Mucosa of rectum (tissue), 2 donors: Measurements from ENCODE around the gene NRIP3.
"Not testable (repeated sequence)": the region's sequence is repeated elsewhere in the genome, so short reads cannot be mapped to it uniquely, and the experiment has no call there.

ENCODE experiments used
- H3K27ac ChIP-seq, 2 donors: one replicate each; pipeline ENCODE4 v1.7.0; 2013; ENCODE audit warnings: inconsistent platforms in 2 of 2, low read depth in 2 of 2, low read length in 2 of 2
- H3K27me3 ChIP-seq, 2 donors: one replicate each; pipeline ENCODE4 v1.7.0; 2013; ENCODE audit warnings: low read length in 2 of 2; ENCODE audit not compliant: control insufficient read depth in 2 of 2, insufficient read depth in 2 of 2
- H3K36me3 ChIP-seq, 2 donors: one replicate each; pipeline ENCODE4 v1.7.0; 2013; ENCODE audit warnings: low read length in 2 of 2; ENCODE audit not compliant: control insufficient read depth in 2 of 2, insufficient read depth in 2 of 2
- H3K4me1 ChIP-seq, 2 donors: one replicate each; pipeline ENCODE4 v1.7.0; 2013; ENCODE audit warnings: low read length in 2 of 2, mild to moderate bottlenecking in 1 of 2; ENCODE audit not compliant: control insufficient read depth in 2 of 2, insufficient read depth in 2 of 2
- H3K4me3 ChIP-seq, 2 donors: one replicate each; pipeline ENCODE4 v1.7.0; 2013; ENCODE audit warnings: low read length in 2 of 2
- H3K9ac ChIP-seq, 2 donors: one replicate each; pipeline ENCODE4 v1.7.0; 2013; ENCODE audit warnings: low read length in 2 of 2, low read depth in 1 of 2, mild to moderate bottlenecking in 1 of 2
- H3K9me3 ChIP-seq, 2 donors: one replicate each; pipeline ENCODE4 v1.7.0; 2013; ENCODE audit warnings: low read length in 2 of 2; ENCODE audit not compliant: control insufficient read depth in 2 of 2
- donor health status: healthy.
- donor health status: Normal muscosa, but diverticular disease.

Gene NRIP3

GRCh38 chr11:8961401-8961800 lies 42.4 kb downstream of the NRIP3 start:
- Histone ChIP-seq H3K4me3 (no peak overlapping the region), H3K4me1 (peaks cover 22 to 27% of the 10 kb centered on the region in 2 donors), H3K9ac (no peak overlapping the region), H3K36me3 (peaks cover 1 to 4% of the 10 kb centered on the region in 2 donors), H3K9me3 (no peaks in the 10 kb centered on the region), H3K27ac (no peak overlapping the region), H3K27me3 (no peaks in the 10 kb centered on the region)

GRCh38 chr11:8959546-8960166 lies 44.1 kb downstream of the NRIP3 start:
- H3K4me1 ChIP-seq: peaks cover 18 to 22% of the 10 kb centered on the region in 2 donors
- no peaks in the 10 kb centered on the region for H3K27me3 ChIP-seq
- H3K9ac ChIP-seq: peak overlapping the region in 1 of 2 donors; percentile 28
- peak overlapping the region in 1 of 2 donors; percentile 42 for H3K27ac ChIP-seq
- no peaks in the 10 kb centered on the region for H3K9me3 ChIP-seq
- peak overlapping the region in 1 of 2 donors; percentile 5 for H3K4me3 ChIP-seq
- H3K36me3 ChIP-seq: peaks cover 7 to 16% of the 10 kb centered on the region in 2 donors

GRCh38 chr11:8956860-8957259 lies 46.9 kb downstream of the NRIP3 start:
- H3K27me3 ChIP-seq: no peaks in the 10 kb centered on the region
- H3K4me1 ChIP-seq: peaks cover 6 to 10% of the 10 kb centered on the region in 2 donors
- H3K27ac ChIP-seq: no peak overlapping the region
- H3K36me3 ChIP-seq: peaks cover 16 to 30% of the 10 kb centered on the region in 2 donors
- H3K4me3 ChIP-seq: no peak overlapping the region
- no peaks in the 10 kb centered on the region for H3K9me3 ChIP-seq
- H3K9ac ChIP-seq: no peak overlapping the region

GRCh38 chr11:8948886-8949285 lies 54.9 kb downstream of the NRIP3 start:
- Histone ChIP-seq H3K4me3 (no peak overlapping the region), H3K27ac (no peak overlapping the region), H3K9ac (no peak overlapping the region), H3K9me3 (no peaks in the 10 kb centered on the region), H3K27me3 (no peaks in the 10 kb centered on the region), H3K36me3 (peaks cover 33 to 39% of the 10 kb centered on the region in 2 donors), H3K4me1 (no peaks in the 10 kb centered on the region)

- Histone ChIP-seq H3K4me1 (no peaks in the 10 kb centered on the region), H3K36me3 (peaks cover 25 to 31% of the 10 kb centered on the region in 2 donors), H3K27ac (no peak overlapping the region), H3K27me3 (no peaks in the 10 kb centered on the region), H3K9me3 (no peaks in the 10 kb centered on the region), H3K4me3 (no peak overlapping the region), H3K9ac (no peak overlapping the region)
These were observed 56.4 kb downstream of the NRIP3 start for GRCh38 chr11:8947230-8947943.

GRCh38 chr11:8942518-8943066 lies 61.2 kb downstream of the NRIP3 start, which contains the start of gene ASCL3:
Gene ASCL3, minus strand, starts transcription at chr11:8943016. Its CDS starts 4,855 bp downstream, at chr11:8938161.
- Histone ChIP-seq H3K9ac (no peak within 1 kb of the TSS), H3K9me3 (no peaks in the 10 kb centered on the region), H3K4me1 (no peaks in the 10 kb centered on the region), H3K27ac (no peak within 1 kb of the TSS), H3K36me3 (peaks cover 4 to 5% of the 10 kb centered on the region in 2 donors), H3K27me3 (no peaks in the 10 kb centered on the region), H3K4me3 (no peak within 1 kb of the TSS)

- H3K9ac ChIP-seq: no peak overlapping the region
- H3K9me3 ChIP-seq: no peaks in the 10 kb centered on the region
- H3K27ac ChIP-seq: no peak overlapping the region
- H3K27me3 ChIP-seq: no peaks in the 10 kb centered on the region
- no peaks in the 10 kb centered on the region for H3K36me3 ChIP-seq
- H3K4me3 ChIP-seq: no peak overlapping the region
- no peaks in the 10 kb centered on the region for H3K4me1 ChIP-seq
These were observed 62.3 kb downstream of the NRIP3 start for GRCh38 chr11:8941341-8942103.

GRCh38 chr11:8937659-8938058 lies 66.1 kb downstream of the NRIP3 start:
- no peak overlapping the region for H3K9ac ChIP-seq
- no peaks in the 10 kb centered on the region for H3K4me1 ChIP-seq
- no peaks in the 10 kb centered on the region for H3K27me3 ChIP-seq
- no peaks in the 10 kb centered on the region for H3K9me3 ChIP-seq
- H3K36me3 ChIP-seq: no peaks in the 10 kb centered on the region
- no peak overlapping the region for H3K4me3 ChIP-seq
- no peak overlapping the region for H3K27ac ChIP-seq

GRCh38 chr11:8937159-8937558 lies 66.6 kb downstream of the NRIP3 start:
- H3K4me3 ChIP-seq: no peak overlapping the region
- H3K9me3 ChIP-seq: no peaks in the 10 kb centered on the region
- H3K27me3 ChIP-seq: no peaks in the 10 kb centered on the region
- no peak overlapping the region for H3K27ac ChIP-seq
- H3K4me1 ChIP-seq: no peaks in the 10 kb centered on the region
- no peaks in the 10 kb centered on the region for H3K36me3 ChIP-seq
- no peak overlapping the region for H3K9ac ChIP-seq

GRCh38 chr11:8935789-8936188 lies 68.0 kb downstream of the NRIP3 start:
- not testable (repeated sequence) for H3K36me3 ChIP-seq, H3K27me3 ChIP-seq, H3K4me3 ChIP-seq, H3K9ac ChIP-seq, H3K27ac ChIP-seq, H3K9me3 ChIP-seq, H3K4me1 ChIP-seq
